GM11168 (cell line): ENCODE data around the gene CLIC2.

Source experiments
- in situ Hi-C: fragments of 300-500 bp; cut with MboI; formaldehyde crosslinking; loops from one replicate; pipeline ENCODE4 v1.12.0; 2022; ENCODE audit warnings: low sequenced_read_pairs; ENCODE audit not compliant: unreplicated experiment

CLIC2 gene

DNA sequence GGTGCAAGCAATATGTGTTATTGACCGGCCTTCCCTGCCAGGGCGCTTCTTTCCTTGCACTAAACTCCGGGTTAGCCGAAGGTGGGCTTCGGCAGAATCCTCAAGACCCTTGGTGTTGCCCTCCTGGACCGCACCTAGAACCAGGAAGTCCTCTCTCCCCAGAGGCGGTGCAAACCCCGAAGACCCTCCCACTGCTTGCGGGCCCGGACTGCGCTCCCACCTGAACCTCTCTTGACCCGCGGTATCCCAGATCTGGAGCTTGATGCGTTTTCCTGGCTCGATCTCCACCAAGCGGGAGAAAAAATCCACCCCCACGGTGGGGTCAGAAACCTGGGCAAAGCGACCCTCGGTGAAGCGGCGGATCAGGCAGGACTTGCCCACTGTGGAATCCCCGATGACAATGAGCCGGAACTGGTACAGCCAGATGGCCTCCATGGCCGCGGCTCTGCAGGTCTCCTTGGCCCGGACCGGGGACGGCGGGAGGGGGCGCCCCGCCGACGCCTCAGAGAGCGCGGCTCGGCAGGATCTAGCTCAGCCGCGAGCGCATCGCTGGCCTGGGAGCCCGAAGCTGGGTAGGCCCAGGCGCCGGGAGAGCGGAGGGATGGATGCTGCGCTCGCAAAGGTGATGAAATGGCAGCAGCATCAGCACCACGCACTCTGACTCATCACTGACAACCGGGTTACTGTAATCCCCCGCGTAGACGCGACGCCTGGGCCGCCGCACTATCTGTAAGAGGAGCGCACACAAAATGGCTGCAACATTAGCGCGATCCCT, 70.4 kb downstream of the CLIC2 start, which contains the start of gene RAB39B:
Gene RAB39B (minus strand): TSS at position 638 of the 775 bp plus-strand sequence. CDS start 203 bp downstream, at position 435.
- in situ Hi-C loops: no loop called here

DNA sequence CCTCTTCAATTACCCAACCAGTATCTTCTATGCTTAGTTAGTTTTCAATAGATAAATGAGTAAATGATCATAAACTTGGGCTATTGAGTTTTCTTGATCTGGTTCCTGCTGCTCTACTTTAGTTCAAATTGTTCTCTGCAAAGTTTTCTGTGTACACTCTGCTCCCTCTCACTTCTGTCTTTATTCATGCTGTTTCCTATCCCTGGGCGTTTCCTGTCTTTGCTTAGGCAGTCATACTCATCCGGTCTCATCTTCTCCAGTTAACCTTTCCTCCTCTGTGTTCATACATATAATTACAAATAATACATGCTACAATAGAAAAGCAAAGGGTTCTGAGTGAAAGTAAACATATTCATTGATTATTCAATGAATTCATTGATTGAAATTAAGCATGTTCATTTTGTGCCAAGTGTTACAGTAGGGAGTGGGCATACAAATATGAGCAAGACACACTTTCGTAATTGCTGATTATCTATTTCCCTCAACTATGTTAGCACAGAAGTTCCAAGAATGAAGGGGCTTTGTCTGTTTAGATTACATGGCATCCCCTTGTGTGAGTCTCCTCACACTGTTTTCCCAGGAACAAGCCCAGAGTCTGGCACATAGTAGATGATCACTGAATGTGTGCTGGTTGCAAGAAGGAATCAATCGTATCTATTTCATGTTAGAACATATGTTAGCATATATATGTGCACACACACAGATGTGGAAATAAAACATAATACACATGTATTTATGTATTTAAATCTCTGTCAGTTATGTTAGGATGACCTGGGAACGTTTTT, 71.3 kb downstream of the CLIC2 start:
- in situ Hi-C loops: no loop called here

DNA sequence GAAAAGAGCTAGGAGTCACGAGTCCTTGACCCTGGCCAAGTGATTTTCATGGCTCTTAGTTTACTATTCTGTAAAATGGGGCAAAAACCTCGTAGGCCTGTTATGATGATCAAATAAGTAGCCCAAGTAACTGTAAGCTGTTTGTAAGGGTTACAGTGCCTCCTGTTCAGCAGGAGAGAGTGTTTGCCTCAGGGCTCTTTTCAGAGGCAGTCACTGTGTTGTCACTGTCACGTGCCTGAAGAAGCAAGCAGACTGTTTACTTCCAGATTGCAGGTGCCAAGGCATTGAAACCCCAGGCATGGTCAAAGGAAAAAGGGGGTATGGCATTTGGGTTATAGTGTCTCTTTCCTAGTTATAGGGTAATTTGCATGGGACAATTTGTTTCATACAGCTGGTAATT, 74.7 kb downstream of the CLIC2 start:
- in situ Hi-C loops: no loop called here

DNA sequence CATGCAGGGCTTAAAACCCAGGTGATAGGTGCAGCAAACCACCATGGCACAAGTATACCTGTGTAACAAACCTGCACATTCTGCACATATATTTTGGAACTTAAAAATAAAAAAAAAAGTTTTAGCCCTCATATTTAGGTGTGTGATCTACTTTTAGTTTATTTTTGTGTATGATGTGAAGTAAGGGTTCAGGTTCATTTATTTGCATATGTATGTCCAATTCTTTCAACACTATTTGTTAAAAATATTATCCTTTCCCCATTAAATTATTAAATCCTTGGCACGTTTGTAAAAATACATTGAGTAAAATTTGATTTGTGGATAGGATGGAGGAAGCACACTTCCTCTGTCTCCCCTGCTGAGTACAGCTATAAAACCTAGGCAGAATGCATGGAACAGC, 83.0 kb downstream of the CLIC2 start:
- in situ Hi-C loops: no loop called here

DNA sequence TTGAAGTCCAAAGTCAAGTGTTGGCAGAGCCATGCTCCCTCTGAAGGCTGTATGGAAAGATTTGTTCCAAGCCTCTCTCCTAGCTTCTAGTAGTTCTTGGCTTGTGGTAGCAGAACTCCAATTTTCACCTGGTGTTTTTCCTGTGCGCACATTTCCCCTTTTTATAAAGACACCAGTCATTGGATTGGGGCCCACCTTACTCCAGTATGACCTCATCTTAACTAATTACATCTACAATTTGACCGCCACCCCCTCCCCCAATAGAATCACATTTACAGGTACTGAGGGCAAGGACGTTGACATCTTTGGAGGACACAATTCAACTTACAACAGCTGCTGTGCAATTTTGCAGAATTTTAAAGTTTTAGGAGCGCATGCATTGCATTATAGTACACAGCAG, 86.9 kb downstream of the CLIC2 start:
- in situ Hi-C loops: no loop called here

DNA sequence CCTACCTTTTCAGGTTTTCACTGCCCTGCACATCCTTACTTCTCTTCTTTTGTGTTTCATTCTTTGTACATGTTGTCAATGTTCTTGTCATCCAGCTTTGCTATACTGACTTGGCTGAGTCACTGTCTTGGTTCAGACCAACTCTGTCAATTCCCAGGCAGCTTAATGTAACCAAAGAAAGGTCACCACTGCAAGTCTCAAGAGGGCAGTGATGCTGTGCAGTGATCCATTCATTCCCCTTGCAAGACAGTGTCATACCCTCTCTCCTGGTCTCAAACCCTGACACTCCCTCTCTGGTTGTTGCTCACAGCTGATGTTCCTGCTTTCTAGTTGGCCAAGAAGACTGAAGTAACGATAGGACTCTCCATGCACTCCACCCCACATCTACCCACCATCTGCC, 87.7 kb downstream of the CLIC2 start:
- in situ Hi-C loops: no loop called here

DNA sequence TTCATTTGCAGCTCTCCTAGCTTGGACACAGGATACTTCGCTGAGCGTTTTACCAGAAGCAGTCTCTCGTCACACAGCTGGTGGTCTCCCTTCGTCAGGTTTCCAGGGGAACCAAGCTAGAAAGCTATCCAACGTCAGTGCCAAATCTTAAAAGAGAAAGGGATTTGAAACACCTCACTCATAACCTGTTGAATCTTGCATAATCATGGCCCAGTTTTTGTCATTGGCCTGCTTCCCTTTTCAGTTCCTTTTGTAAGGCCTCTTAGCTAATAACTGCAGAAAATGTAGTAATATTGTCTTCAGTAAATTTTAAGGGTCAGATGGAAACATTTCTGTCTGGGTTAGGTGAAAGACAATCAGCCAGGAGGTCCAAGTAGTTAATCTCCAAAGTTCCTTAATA, 92.1 kb downstream of the CLIC2 start:
- in situ Hi-C loops: no loop called here

DNA sequence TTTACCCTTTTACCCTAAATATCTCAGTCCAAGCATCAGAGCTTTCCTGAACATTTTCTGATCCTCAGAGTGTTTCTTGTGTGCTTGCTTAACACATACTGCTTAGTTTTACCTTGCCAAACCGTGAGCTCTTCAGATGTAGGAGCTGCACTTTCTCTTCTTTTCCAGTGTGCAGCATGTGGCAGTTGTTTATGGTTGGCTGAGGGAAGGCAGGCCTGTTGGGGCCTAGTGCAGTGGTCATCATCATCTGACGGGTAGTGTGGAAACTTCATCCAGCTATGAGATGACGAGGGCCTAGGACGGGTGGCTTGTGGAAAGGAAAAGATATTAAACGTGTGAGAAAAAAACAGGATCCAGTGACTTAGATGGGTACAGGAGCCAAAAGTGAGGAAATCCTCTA, 96.7 kb downstream of the CLIC2 start:
- in situ Hi-C loops: no loop called here

DNA sequence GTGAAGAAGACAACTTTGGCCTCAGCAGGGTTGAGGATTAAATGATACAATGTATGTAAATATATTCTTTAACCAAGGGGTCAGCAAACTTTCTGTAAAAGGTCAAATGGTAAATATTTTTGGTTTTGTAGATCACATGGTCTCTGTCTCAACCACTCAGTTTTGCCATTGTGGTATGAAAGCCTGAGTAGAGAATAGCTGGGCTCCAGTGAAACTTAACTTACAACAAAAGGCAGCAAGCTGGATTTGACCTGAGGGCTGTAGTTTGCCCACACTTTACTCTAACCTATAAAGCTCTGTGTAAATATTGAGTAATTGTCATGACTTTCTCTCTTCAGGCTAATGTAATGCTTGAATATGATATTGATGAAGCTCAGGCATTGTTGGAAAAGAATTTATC, 98.5 kb downstream of the CLIC2 start:
- in situ Hi-C loops: no loop called here

DNA sequence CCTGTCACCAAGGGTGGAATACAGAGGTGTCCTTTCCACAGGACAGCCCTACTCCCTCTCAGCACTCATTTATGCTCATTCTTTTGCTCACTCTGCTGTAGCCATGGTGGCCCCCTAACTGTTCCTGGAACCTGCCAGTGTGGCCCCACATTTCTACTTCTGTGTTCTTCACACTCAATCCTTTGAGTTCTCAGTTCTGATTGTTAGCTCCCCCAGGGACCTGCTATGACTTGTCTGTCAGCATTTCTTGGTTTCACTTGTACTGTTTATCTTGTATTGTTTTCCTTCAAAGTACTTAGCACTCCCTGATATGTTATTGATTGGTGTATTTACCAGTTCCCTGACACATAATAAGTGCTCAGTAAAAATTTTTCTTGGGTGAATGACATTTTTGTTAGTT, 103.3 kb downstream of the CLIC2 start:
- in situ Hi-C loops: no loop called here
